ENCODE results near the gene SLC7A5.
"Not testable (repeated sequence)": the region's sequence is repeated elsewhere in the genome, so short reads cannot be mapped to it uniquely, and the experiment has no call there.

- TF ChIP-seq CTCF, POLR2A (IDR thresholded peaks at IDR 0.05): not testable (repeated sequence)
Observed at GRCh38 chr16:87861300-87862099, 7.8 kb downstream of the SLC7A5 start.
